ENCODE data around the gene RBPJ. TPM values are rescaled to one million over a fixed set of nuclear protein-coding genes. Genes with fewer than 3 reads are reported as not detected.
"Not testable (repeated sequence)": the region's sequence is repeated elsewhere in the genome, so short reads cannot be mapped to it uniquely, and the experiment has no call there.

The RBPJ gene
- total RNA-seq, 1 donor from 2014 or later = 42.1 TPM

GRCh38 chr4:26326791-26327190 lies 6.0 kb downstream of the RBPJ start:
- no peak for ATAC-seq
- intact Hi-C loops (cut with DNase I) = loop anchor here (10.0 kb wide), 3 partner anchors 258 to 528 kb away; partner anchors contain the start of genes SMIM20 and TBC1D19
- DNase-seq (ENCODE audit: missing footprints) = no peak

GRCh38 chr4:26330186-26330787 lies 9.5 kb downstream of the RBPJ start:
- ATAC-seq (peak; percentile 61), DNase-seq (ENCODE audit: missing footprints) (no peak)
- intact Hi-C loops (cut with DNase I) = loop anchor here (2.0 kb wide), 1 partner anchor 79 kb away; no protein-coding TSS in a partner anchor

- intact Hi-C loops (cut with DNase I) = loop anchor here (2.0 kb wide), 1 partner anchor 78 kb away; no protein-coding TSS in a partner anchor
- no peak for DNase-seq (ENCODE audit: missing footprints)
- ATAC-seq = peak; percentile 29
These were observed 10.1 kb downstream of the RBPJ start for GRCh38 chr4:26330946-26331345.

- DNase-seq (ENCODE audit: missing footprints) = no peak
- peak; percentile 30 for ATAC-seq
- intact Hi-C loops (cut with DNase I) = loop anchor here (2.0 kb wide), 1 partner anchor 77 kb away; no protein-coding TSS in a partner anchor
These were observed 10.7 kb downstream of the RBPJ start for GRCh38 chr4:26331380-26331950.

- DNase-seq (ENCODE audit: missing footprints) (no peak), ATAC-seq (no peak)
- intact Hi-C loops (cut with DNase I) = no loop called here
These were observed 13.6 kb downstream of the RBPJ start for GRCh38 chr4:26334366-26334765.

- DNase-seq (ENCODE audit: missing footprints) (no peak), ATAC-seq (no peak)
- intact Hi-C loops (cut with DNase I) = no loop called here
These were observed 16.8 kb downstream of the RBPJ start for GRCh38 chr4:26337612-26338011.

- no peak for DNase-seq (ENCODE audit: missing footprints)
- intact Hi-C loops (cut with DNase I) = no loop called here
- no peak for ATAC-seq
These were observed 21.7 kb downstream of the RBPJ start for GRCh38 chr4:26342328-26343037.

GRCh38 chr4:26343038-26343398 lies 22.2 kb downstream of the RBPJ start:
- intact Hi-C loops (cut with DNase I) = no loop called here

GRCh38 chr4:26344901-26345564 lies 24.2 kb downstream of the RBPJ start:
- no peak for DNase-seq (ENCODE audit: missing footprints)
- ATAC-seq = no peak
- intact Hi-C loops (cut with DNase I) = no loop called here

More at GRCh38 chr4:26343038-26343398, 22.2 kb downstream of the RBPJ start:
- DNase-seq (ENCODE audit: missing footprints) = no peak
- ATAC-seq = no peak

GRCh38 chr4:26345565-26345938 lies 24.7 kb downstream of the RBPJ start:
- intact Hi-C loops (cut with DNase I) = no loop called here
- ATAC-seq (no peak), DNase-seq (ENCODE audit: missing footprints) (no peak)

GRCh38 chr4:26346203-26346620 lies 25.4 kb downstream of the RBPJ start:
- DNase-seq (ENCODE audit: missing footprints) = no peak
- intact Hi-C loops (cut with DNase I) = no loop called here

GRCh38 chr4:26349496-26349895 lies 28.7 kb downstream of the RBPJ start:
- DNase-seq (ENCODE audit: missing footprints) = no peak
- intact Hi-C loops (cut with DNase I) = no loop called here
- ATAC-seq = no peak

More at GRCh38 chr4:26346203-26346620, 25.4 kb downstream of the RBPJ start:
- peak; percentile 37 for ATAC-seq

- intact Hi-C loops (cut with DNase I) = no loop called here
- no peak for ATAC-seq
- DNase-seq (ENCODE audit: missing footprints) = no peak
These were observed 30.9 kb downstream of the RBPJ start for GRCh38 chr4:26351685-26352084.

GRCh38 chr4:26354491-26354890 lies 33.7 kb downstream of the RBPJ start:
- DNase-seq (ENCODE audit: missing footprints) (no peak), ATAC-seq (no peak)
- intact Hi-C loops (cut with DNase I) = no loop called here

- intact Hi-C loops (cut with DNase I) = no loop called here
- no peak for DNase-seq (ENCODE audit: missing footprints)
- ATAC-seq = no peak
These were observed 34.7 kb downstream of the RBPJ start for GRCh38 chr4:26355392-26356052.

GRCh38 chr4:26356081-26356501 lies 35.3 kb downstream of the RBPJ start:
- ATAC-seq (peak; percentile 84), DNase-seq (ENCODE audit: missing footprints) (no peak)
- intact Hi-C loops (cut with DNase I) = no loop called here

GRCh38 chr4:26359521-26359920 lies 38.7 kb downstream of the RBPJ start:
- DNase-seq (ENCODE audit: missing footprints); ATAC-seq; intact Hi-C loops (cut with DNase I): not testable (repeated sequence)

GRCh38 chr4:26360273-26360672 lies 39.5 kb downstream of the RBPJ start:
- DNase-seq (ENCODE audit: missing footprints) = no peak
- no peak for ATAC-seq

GRCh38 chr4:26360864-26361263 lies 40.0 kb downstream of the RBPJ start:
- ATAC-seq (no peak), DNase-seq (ENCODE audit: missing footprints) (no peak)
- intact Hi-C loops (cut with DNase I) = no loop called here

More at GRCh38 chr4:26360273-26360672, 39.5 kb downstream of the RBPJ start:
- intact Hi-C loops (cut with DNase I) = no loop called here
